GM21367 (cell line): Measurements from ENCODE around the gene RNU11.
"Not testable (repeated sequence)": the region's sequence is repeated elsewhere in the genome, so short reads cannot be mapped to it uniquely, and the experiment has no call there.

Source experiments
- ATAC-seq: cut with Tn5 transposase; IDR thresholded peaks from one replicate; pipeline ENCODE4 v1.9.1; 2021; ENCODE audit not compliant: unreplicated experiment

Gene RNU11

DNA sequence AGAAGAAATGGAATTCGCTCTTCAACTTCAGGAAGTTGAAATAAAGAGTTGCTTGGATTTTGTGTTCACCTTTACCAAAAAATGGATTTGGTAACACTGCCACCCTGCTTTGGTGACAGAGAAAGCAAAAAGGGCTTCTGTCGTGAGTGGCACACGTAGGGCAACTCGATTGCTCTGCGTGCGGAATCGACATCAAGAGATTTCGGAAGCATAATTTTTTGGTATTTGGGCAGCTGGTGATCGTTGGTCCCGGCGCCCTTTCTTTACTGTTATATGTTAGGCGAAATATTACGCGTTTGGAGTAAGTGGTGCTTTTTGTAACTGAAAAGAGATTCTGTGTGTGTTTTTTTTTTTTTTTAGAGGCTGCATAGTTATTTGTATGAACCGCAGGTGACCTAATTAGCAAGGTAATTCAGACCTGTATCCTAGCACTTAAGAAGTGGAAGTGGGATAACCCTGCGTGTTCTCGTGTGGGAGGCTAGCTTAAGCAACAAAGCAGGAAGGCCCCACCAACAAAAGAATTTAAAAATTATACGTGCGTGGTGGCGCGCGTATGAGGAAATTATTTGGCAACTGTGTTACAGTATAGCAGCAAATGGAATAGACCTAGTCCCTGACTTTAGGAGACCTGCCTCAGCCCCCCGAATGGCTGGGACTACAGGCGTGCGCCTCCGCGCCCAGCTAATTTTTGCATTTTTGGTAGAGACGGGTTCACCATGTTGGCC, at the start of gene RNU11:
Gene RNU11 (plus strand): TSS at position 127 of the 725 bp plus-strand sequence.
- ATAC-seq = peak; percentile 57

DNA sequence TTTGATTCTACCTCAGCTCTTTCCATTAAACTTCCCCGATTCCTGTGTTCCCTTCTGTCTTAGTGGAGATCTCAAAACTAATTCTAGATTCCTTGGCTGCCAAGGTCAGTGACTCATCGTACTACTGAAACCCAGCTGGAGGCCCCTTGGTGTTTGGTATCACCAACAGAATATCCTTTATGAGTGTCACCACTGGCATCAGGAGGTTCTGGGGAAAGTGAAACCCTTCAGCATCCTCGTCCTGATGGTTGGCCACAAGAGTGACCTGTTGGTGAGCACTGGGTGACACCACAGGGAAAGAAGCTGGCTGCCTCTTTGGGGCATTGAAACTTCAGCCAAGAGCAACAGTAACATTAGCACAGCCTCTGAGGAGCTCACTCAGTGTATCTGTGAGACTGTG, 46.7 kb upstream of the RNU11 start:
- no peak for ATAC-seq

DNA sequence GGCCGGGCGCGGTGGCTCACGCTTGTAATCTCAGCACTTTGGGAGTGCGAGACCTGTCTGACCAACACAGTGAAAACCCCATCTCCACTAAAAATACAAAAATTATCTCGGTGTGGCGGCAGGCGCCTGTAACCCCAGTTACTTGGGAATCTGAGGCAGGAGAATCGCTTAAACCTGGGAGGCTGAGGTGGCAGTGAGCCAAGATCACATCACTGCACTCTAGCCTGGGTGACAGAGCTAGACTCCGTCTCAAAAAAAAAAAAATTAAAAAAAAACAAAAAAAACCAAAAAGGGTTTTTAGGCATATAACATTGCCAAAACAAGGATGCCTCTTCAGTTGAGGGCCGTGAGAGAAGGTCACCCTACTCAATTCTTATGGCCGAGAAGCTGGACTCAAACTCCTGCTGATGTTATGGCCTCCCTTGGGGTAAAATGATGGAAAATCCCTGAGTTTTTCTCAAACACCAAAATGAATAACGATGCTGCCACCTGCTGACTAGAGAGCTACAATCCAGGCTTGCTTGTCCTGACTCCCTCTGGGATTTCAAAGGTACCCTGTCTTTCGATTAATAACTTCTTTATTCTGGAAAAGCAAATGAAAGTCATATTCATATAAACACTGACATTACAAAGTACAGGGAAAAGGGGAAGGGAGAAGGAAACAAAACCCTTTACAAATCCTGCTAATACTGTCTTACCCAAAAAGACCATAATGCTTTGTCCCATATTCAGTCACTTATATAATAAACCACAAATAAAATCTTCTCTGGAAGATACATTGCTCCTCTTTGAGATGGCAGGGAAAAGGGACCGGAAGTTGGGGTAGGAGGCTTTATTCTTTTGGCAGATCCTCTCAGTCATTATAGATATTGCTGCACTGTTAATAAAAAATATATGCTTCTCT, 45.6 kb upstream of the RNU11 start:
- ATAC-seq = no peak

DNA sequence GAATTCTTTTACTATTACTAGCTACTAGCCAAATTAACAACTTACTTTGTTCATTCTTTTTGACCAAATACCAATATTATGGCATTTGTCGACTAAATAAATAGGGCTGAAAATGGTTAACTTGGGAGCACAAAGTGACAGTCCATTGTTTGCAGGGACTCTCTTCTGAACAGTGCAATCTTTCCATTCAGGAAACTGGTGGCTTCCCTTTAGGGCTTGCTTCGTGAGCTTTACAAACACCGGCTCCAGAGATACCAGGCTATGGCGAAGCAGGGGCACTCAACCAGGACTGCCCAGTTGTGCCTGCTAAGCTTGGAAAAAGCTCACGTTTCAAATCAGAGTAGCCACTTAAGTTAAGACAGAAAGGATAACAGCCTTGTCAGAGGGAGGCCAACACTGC, 44.0 kb upstream of the RNU11 start:
- ATAC-seq = no peak

DNA sequence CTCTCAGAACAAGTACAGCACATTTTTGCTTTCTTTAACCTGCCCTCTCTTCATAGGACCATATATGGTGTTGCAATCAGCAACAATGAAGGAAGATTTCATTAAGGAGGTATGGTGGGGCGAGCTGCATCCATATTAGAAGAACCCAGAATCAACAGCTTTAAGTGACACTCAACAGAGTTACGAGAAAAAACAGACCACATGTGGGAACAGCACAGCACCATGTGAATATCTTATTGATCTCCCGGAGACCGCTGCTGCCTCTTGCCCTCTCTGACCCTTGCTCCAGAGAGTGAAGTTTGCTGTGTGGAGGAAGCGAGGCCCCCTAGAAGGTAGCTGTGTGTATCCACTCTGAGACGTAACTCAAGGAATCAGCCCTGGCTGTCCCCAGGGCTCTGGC, 43.4 kb upstream of the RNU11 start:
- no peak for ATAC-seq

DNA sequence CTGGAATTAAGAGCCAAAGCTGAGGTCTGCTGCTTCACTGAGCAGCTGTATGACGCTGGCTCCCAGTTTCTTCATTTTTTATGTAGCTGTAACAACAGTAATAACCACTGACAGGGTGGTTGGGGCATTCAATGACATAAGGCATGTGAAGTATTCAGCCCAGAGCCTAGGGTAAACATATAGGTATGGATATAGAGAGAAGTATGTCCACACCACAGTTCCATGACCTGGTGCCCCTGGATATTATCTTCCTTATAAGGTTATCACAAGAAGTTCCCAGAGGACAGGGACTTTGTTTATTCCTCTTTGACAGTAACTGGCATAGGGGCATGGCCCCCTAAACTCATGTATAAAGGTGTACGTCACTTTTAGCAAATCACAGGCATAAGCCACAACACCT, 41.6 kb upstream of the RNU11 start:
- no peak for ATAC-seq

DNA sequence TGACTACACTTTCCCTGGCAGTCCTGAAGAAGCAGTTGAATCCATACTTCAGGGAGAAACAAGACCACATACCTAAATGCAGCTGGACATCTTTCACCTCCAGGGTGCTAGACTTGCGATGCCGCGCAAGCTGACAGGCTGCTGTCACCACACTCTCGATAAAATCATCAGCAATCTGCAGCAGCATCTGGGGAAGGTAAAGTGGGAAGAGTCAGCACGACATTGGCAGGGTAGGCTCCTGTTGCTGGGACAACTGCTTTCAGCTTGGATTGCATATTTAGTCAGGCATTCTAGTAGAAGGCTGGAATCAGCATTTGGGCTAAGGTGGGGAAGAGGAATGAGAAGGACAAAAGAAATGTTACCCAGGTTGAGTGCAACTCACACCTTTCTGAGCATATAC, 35.2 kb upstream of the RNU11 start:
- no peak for ATAC-seq

DNA sequence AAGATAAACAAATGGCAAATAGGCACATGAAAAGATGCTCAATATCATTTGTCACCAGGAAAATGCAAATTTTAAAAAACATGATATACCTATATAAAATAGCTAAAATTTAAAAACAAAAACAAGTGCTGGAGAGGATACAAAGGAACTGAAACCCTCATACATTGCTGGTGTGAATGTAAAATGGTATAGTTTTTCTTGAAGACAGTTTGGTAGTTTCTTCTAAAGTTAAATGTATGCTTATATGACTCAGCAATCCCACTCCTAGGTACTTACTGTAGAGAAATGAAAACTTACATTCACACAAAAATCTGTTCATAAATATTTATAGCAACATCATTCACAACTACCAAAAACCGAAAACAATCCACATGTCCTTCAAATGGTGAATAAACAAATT, 16.7 kb upstream of the RNU11 start:
- no peak for ATAC-seq

DNA sequence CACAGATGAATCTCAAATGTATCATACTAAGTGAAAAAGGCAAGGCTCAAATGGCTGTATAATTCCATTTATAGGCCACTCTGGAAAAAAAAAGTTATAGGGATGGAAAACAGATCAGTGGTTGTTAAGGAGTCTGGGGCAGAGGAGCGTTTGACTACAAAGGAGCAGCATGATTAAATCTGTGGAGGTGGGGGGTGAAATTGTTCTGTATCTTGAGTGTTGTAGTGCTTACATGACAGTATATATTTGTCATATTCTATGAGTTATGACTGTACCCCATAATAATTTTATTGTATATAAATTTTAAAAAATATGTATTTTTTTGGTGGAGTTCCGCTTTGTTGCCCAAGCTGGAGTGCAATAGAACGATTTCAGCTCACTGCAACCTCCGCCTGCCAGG, 15.8 kb upstream of the RNU11 start:
- ATAC-seq = no peak

DNA sequence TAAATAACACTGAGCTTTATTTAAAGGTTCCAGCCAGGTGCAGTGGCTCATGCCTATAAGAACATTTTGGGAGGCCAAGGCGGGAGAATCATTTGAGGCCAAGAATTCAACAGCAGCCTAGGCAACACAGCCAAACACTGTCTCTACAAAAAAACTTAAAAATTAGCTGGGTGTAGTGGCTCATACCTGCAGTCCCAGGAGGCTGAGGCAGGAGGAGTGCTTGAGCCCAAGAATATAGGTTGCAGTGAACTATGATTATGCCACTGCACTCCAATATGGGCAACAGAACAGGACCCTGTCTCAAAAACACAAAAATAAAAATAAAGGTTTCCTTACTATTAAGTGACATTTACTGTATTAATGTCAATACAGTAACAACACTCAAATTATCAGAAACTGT, 7.6 kb upstream of the RNU11 start:
- no peak for ATAC-seq

DNA sequence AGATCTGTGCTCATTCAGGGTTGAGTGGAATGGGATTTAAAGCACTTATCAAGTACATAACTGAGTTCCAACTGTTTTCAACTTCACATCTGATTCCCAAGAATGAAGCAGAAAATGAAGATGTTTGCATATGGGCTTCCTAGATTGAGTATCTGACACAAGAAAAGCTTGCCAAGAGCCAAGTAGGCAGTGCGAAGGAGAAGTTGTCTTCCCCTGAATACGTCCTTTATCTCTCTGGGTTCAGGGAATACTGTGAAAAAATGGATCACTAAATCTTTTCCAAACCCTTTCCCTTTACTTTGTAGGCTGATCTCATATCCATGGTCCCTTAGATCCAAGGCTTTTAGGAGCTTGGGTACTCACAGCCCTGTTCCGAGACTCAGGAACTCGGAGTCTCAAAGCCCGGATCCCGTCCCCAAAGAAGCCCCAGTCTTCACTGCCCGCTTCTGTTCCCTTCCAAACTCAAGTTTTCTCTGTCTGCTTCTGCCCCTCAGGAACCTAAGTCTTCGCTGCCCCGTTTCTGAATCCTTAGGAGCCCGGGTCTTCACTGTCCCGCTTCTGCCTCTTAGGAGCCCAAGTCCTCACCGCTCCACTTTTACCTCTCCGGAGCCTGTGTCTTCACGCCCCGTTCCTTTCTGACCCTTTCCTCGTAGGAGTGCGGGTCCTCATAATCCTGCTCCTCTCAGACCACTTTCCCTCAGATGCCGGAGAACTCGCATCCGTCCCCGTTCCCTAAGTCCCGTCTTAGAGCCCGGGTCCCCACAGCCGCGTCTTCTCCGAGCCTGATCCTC, 6.1 kb upstream of the RNU11 start:
- peak; percentile 20 for ATAC-seq

DNA sequence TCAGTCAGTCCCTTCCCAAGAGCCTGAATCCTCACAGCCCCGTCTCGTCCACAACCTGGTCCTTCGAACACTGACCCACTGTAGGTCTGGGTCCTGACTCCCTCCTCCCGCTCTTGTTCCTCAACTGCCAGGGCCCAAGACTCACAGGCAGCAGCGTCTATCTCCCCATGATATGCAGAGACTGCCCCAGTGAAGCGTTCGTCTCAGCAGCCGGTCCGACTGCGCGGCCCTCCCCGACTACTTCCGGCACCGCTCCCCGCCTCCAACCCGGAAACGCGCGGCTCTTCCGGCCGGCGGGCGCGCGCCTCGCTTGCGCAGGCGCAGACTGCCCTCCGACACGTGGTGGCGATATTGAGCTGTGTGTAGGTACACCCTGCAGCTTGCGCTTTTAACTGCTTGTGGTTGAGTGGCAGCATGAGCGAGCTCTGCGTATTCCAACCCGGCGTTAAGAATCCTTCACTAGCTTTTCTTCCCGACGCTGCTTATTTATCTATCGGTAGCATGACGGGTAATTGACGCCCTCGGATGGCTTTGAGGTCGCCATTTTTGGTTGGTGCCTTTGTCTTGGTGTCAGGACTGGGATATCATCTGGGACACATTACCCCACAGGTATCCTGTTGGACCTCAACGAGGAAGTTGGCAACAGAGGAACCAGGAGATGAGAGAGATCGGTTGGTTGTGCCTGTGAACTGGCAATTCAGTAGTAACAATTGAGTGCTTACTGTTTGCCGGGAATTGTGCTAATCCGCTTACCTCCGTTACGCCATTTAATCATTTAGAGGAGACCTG, 5.4 kb upstream of the RNU11 start, which contains the start of gene TAF12:
Gene TAF12 (minus strand): TSS at position 221 of the 789 bp plus-strand sequence. CDS start 20,986 bp downstream, outside the sequence.
- ATAC-seq = peak; percentile 63

DNA sequence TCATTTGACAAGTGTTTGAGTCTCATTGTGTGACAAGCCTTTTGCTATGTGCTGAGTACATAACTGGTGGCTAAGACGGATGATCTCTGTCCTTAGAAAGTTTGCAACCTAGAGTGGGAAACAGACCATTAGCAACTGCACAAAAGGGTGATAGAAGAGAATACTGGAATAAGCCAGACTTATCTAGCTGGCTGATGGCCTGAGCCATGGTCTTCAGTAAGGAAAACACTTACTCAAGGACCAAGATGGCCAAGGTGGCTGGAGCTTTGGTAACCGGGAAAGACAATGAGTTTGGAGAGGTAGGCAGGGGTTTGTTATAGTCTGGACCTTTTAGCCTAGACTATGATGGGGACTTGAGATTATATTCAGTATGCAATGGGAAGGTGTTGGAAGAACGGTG, 3.9 kb upstream of the RNU11 start:
- no peak for ATAC-seq

DNA sequence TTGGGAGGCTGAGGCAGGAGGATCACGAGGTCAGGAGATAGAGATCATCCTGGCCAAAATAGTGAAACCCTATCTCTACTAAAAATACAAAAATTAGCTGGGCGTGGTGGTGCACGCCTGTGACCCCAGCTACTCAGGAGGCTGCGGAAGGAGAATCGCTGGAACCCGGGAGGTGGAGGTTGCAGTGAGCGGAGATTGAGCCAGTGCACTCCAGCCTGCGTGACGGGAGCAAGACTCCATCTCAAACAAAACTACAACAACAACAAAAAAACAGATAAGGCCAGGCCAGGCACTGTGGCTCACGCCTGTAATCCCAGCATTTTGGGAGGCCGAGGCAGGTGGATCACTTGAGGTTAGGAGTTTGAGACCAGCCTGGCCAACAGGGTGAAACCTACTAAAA, 3.0 kb upstream of the RNU11 start:
- not testable (repeated sequence) for ATAC-seq

DNA sequence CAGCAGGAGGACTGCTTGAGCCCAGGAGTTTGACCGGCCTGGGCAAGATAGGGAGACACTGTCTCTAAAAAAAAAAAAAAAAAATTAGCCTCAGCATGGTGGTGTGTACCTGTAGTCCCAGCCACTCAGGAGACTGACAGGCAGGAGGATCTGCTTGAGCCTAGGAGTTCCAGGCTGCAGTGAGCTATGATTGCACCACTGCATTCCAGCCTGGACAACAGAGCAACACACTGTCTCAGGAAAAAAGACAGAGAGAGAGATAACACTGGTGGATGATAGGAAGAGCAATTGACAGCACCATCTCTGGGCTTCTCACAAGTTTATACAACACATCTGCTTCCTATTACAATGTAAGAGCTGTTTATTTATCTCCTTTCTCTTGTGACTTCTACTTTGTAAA, 2.4 kb upstream of the RNU11 start:
- ATAC-seq = no peak

DNA sequence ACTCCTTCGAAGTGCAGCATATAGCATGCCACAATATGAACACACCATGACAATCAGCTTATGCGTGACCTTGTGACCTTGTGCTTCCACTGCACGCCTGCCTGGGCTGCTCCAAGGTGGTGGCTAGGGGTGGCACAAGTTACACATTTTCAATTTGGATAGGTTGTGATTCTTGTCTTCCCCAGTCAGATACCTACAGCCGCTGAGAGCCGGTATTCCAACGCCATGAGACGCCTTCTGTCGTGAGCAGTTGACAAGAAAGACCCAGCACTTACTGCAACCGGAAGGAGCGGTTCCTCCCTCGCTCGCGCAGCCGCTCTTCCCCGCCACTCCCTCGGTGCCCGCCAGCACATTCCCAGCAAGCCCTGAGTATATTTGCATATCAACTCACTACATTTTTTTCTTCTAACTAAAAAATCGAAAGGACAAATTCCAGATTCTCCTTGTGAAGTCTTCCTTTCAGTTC, 359 bp upstream of the RNU11 start:
- peak; percentile 54 for ATAC-seq

DNA sequence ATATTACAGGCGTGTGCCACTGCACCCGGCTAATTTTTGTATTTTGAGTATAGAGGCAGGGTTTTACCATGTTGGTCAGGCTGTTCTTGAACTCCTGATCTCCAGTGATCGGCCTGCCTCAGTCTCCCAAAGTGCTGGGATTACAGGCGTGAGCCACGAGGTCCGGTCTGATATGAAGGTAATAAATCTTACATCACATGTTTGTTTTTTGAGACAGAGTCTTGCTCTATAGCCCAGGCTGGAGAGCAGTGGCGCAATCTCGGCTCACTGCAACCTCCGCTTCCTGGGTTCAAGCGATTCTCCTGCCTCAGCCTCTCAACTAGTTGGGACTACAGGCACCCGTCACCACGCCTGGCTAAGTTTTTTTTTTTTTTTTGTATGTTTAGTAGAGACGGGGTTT, 4.7 kb downstream of the RNU11 start:
- ATAC-seq = not testable (repeated sequence)

DNA sequence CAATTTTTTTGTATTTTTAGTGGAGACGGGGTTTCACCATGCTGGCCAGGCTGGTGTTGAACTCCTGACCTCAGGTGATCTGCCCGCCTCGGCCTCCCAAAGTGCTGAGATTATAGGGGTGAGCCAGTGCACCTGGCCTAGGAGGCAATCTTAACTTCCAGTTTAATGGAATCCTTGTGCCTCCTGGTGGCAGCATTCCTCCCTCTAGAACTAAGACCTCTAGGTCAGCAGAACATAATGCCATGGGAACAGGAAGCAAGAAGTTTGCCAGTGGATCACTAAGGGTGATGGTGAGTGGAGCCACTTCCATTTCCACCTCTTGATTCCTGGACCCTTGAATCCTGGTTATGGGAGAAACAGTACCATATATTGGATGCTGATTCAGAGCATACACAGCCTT, 5.5 kb downstream of the RNU11 start:
- ATAC-seq = not testable (repeated sequence)

DNA sequence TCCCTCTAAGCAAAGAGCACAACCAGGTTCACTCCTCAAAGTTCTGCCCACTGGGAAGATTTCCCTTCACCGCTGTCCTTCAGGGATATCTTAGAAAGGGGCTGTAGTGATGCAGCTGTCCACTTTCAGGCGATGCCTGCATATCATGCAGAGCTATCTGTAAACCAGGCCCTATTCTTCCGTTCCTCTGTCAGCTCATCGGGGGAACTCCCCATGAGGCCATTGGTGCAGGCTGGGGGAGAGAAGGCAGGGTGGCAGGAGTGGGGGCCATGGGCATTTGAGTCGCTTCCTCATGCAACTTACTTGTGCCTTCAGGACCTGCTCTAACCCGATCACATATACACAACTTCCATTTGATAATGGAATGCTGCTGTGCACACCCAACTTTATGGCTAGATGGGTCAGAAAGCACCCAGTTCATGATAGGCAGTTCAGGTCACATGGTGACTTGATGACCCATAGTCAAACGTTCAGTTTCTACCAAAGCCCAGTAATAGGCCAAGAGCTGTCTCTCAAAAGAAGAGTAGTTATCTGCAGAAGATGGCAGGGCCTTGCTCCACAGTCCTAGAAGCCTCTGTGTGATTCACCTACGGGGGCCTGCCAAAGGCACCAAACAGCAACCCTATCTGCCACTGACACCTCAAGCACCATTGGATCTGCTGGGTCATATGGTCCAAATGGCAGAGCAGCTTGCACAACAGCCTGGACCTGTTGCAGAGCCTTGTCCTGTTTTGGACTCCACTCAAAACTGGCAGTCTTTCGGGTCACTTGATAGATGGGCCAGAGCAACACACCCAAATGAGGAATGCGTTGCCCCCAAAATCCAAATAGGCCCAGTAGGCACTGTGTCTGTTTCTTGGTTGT, 7.3 kb downstream of the RNU11 start:
- ATAC-seq = not testable (repeated sequence)
